DMS 273 (cell line): ENCODE data around the gene RAB37.

Experiments
- DNase-seq: peaks from one replicate; lab custom pipeline; 2025; ENCODE audit not compliant: unreplicated experiment; lab: John Stamatoyannopoulos, UW

The RAB37 gene

DNA sequence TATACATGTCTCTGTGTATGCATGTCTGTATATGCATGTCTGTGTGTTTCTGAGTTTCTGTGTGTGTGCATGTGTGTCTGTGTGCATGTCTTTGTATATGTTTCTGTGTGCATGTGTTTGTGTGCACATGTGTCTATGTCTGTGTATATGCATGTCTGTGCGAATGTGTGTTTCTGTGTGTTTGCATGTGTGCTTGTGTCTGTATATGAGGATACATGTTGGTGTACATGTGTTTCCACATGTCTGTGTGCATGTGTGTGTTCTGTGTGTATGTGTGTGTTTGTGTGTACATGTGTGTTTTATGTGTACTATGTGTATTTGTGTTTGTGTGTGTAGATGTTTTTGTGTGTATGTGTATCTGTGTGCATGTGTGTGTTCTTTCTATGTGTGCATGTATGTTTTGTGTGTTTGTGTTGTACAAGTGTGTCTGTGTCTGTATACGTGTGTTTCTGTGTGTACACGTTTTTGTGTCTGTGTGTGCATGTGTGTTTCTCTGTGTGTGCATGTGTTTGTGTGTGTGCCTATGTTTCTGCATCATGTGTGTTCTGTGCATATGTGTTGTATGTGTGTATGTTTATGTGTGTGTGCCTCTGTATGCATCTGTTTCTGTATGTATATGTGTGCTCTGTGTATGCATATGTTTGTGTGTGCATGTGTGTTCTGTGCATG, 8.9 kb upstream of the RAB37 start:
- DNase-seq: no peak

DNA sequence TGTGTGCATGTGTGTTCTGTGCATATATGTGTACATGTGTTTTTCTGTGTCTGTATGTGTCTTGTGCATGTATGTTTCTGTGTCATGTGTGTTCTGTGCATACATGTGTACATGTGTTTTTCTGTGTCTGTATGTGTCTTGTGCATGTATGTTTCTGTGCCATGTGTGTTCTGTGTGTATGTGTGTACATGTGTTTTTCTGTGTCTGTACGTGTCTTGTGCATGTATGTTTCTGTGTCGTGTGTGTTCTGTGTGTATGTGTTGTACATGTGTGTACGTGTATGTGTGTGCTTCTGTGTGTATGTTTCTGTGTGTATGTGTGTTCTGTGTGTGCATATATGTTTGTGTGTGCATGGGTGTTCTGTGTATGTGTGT, 8.4 kb upstream of the RAB37 start:
- DNase-seq: no peak

DNA sequence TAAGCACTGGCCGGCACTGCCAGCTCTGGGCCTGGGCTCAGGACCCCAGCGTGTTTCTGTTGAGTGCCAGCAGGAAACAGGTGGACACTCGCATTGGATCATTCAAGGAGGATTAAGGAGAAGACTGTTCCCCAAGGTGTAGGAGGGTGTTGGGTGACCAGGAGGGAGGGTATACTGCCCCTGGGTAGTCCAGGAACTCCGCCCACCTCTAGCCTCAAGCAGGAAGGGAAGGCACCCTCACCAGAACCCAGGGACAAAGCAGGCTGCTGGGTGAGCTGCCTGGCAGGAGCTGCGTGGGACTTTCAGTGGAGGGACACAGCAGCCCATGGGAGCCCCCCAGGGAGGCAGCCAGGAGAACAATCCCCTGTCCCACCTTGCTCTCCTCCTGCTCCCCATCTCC, 7.7 kb upstream of the RAB37 start:
- DNase-seq: no peak

DNA sequence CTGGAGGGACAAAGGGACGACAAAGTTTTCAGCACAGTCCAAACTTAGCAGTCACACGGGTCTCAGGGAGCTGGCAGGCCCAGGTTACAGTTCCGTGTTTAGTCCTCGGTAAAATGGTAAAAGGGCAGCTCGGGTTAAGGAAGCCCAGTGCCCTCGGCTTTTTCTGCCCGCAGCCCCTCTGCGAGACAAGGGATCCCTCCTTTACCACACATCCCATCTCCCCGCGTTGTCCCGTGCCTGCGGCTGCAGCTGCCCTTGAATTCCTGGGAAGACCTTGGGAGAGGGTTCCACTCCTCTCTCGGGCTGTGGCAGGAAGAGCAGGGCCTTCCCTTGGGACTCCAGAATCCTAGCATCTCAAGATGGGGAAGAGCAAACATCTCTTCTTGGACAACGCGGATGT, 7.2 kb upstream of the RAB37 start:
- DNase-seq: no peak

GRCh38 chr17:74730491-74731346, 6.3 kb upstream of the RAB37 start:
- no peak for DNase-seq

GRCh38 chr17:74731347-74731605, 5.8 kb upstream of the RAB37 start:
- DNase-seq: no peak

DNA sequence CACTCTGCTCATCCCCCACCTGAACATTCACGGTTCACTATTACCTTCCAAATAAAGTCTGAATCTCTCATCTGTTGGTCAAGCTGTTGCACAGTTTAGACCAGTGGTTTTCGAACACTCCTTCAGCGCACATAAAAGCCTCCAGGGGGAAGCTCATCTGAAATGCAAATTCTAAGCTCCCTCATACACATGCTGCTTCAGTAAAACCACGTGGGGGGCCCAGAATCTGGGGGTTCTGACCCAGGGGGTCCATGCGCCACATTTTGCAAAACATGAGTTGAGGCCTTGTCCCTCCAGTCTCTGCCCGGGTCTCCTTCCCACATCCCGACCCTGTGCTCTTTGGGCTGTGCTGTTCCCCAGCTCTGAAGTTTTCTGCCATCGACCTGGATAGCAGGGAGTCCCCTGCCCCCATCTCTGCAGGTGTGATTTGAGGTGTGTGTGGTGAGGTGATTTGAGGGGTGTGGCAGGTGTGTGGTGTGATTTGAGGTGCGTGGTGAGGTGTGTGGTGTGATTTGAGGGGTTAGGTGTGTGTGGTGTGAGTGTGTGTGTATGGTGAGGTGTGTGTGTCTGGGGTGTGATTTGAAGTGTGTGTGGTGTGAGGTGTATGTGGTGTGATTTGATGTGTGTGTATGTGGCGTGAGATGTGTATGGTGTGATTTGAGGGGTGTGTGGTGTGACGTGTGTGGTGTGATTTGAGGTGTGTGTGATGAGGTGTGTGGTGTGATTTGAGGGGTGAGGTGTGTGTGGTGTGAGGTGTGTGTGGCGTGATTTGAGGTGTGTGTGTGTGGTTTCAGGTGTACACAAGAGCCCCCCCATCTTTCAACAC, 4.8 kb upstream of the RAB37 start:
- DNase-seq: no peak

GRCh38 chr17:74733365-74734122, 3.5 kb upstream of the RAB37 start:
- no peak for DNase-seq

- DNase-seq: no peak
These were observed 2.8 kb upstream of the RAB37 start for GRCh38 chr17:74734256-74734655.

GRCh38 chr17:74737299-74738050, 419 bp downstream of the RAB37 start:
- peak; percentile 81 for DNase-seq

DNA sequence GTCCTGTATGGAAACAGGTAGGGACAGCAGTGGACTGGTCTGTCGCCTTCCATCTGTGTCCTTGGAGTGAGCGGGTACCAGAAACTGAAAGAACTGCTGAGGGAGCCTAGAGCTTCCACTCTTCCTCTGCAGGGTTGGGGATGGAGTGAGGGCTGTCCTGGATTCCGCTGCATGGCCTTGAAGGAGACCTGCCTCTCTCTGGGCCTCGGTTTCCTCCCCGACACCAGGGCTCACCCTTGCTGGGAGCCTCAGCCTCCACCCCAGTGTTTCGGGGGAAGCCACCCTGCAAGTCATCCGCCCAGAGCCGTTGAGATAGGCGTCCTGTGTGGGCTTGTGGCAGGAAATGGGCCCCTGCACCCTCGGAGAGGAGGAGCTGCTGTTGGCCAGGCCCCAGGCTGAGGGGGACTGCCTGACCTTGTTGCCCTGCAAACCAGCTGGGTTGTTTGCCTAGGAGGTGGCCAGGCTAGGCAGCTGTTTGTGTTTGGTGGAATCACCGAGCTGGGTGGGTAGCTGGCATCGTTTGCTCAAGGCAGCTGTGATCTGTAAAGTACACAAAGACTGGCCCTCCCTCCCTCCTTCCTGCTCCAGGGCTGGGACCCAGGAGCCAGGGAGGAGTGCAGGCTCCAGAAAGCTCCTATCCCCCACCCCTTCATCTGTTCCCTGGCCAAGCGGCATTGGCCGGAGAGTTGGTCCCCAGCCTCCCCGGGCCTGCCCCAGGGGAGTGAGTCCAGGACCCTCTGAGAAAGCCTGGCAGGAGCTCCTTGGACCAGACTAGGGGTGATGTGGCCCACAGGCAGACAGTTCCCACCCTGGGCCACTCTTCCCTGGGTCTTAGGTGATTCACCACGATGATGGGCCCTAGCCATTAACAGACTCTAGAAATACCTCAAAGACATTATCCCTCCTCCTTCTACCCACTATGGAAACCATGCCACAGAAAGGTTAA, 1.3 kb downstream of the RAB37 start:
- peak; percentile 51 for DNase-seq

DNA sequence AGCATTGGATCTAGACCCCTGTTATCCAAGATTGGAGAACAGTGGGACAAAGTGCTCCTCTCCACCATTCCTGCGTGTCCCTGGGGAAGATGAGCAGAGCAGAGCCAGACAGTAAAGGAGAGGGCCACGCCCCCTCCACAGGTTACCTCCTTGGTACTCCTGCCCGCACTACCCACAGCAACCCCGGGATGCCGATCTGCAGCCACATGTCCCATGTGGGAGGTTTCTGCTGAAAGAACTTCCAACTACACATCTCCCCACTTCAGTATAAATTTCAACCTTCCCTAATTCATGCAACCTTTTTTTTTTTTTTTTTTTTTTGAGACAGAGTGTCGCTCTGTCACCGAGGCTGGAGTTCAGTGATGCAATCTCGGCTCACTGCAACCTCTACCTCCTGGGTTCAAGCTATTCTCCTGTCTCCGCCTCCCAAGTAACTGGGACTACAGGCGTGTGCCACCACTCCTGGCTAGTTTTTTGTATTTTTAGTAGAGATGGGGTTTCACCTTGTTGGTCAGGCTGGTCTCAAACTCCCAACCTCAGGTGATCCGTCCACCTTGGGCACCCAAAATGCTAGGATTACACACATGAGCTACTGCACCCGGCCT, 2.3 kb downstream of the RAB37 start:
- no peak for DNase-seq

GRCh38 chr17:74740173-74740572, 3.1 kb downstream of the RAB37 start:
- DNase-seq: no peak

GRCh38 chr17:74740641-74741387, 3.8 kb downstream of the RAB37 start:
- DNase-seq: no peak

- no peak for DNase-seq
These were observed 5.1 kb downstream of the RAB37 start for GRCh38 chr17:74742153-74742515.

DNA sequence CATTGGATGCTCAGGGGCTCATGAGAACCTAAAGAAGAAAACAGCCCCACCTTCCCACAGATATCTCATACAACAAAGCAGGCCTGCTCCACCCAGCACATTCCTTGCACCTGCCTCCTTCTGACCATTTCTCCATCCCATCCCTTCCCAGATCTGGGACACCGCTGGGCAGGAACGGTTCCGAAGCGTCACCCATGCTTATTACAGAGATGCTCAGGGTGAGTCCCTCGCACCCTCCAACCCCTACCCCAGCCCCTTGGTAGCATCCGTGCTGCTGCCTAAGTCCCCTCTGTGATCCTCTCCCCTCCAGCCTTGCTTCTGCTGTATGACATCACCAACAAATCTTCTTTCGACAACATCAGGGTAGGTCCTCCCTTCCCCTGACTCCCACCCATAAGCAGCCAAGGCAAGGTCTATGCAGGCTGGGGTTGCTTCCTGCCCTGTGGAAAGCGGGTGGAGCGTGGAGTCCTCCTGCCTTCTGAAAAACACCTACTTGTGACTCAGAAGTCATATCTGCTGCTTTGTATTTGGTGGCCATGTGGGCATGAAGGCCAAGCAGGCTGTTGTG, 6.0 kb downstream of the RAB37 start:
- no peak for DNase-seq

GRCh38 chr17:74743755-74744154, 6.7 kb downstream of the RAB37 start:
- no peak for DNase-seq

- DNase-seq: no peak
These were observed 7.3 kb downstream of the RAB37 start for GRCh38 chr17:74744349-74744713.
